NCI-H2227 treated with DMSO at 0.1 percent for 48 hours (cell line): ENCODE results near the gene SCARB1.

Experiments
- DNase-seq: peaks from one replicate; lab custom pipeline; 2025; lab: John Stamatoyannopoulos, UW

Gene SCARB1

DNA sequence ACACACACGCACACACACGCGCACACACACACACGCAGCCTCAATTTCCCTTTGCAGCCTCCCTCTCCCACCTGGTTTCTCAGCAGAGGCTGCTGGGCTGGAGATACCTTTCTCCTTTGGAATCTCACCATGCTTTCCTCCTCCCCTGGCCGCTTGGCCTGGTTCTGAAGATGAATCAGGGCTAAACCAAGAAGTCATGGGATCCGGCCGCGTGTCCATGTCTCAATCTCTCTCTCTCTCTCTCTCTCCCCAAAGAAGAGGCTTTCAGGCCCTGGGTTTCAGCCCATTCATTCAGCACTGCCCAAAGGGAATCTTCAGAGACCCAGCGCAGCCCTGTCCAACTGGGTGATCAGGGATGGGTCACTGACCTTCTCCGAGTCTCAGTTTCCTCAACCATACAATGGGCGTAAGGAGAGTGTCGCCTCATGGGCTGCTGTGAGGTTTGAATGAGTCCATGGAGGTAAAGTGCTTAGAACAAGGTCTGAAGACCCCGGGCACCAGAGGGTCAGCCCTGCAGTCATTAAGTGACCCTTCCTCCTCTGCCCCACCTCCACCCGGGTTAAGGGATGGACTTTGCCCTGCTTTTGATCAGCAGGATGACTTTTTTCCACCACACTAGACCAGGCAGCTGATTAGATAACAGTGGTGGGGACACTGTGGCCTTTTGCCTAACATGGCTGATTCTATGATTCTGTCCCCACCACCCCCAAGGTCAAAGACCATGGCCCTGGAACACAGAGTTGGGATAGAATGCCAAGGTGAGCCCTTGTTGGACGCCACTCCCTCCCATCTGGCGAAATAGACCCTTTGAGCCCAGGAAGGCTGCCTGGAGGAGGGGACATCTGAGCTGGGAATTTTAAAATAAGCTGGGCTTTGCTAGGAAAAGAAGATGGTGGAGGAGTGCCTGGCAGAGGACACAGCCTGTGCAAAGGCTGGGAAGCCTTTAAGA is 42.1 kb downstream of the SCARB1 start:
- no peak for DNase-seq

DNA sequence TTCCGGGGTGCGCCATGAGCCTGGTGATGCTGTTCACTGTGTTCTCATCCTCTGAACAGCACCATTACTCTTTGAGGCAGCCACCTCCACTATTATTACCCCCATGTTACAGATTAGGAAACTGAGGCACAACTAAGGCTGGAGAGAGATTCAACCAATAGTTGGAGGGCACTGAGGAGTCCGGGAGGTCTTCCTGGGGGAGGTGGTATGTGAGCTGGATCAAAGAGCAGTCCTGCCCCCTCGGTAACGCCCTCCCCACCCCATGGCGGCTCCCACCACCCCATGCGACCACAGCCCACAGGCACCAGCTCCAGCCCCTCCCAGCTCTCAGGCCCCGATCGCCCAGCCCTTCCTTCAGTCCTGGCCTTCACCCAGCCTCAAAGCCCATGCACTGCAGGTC is 43.5 kb downstream of the SCARB1 start:
- no peak for DNase-seq

DNA sequence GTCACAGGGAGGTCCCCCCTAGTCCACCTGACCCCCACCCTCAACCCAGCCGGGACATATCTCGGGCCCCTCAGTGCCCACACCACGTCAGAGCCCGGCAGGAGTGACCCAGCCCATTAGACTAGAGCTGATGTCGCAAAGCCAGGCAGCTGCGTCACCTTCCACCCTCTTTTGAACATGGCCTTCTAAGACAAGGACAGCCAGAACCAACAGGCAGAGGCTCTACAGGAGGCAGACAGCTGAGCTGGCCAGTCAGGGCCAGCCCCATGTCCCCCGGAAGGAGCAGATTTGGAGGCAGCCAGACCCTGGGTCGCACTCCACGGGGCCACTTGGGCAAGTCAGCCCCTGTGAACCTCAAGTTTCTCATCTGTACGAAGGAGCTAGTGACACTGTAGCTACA is 44.1 kb downstream of the SCARB1 start:
- no peak for DNase-seq

DNA sequence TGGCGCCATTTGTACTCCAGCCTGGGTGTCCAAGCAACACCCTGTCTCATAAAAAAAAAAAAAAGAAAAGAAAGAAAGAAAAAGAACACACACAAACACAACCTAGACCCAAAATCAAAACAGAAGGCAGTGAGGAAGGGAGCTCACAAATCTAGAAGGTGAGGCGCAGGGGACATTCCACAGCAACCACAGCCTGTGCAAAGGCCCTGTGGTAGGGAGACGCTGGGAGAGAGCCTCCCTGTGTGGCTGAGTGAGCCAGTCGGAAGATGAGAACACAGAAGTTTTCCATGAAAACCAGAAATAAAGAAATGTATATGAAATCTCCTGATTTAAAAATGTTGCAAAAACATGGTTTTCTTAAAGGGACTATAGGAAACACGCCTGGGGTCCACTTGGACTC is 44.6 kb downstream of the SCARB1 start:
- no peak for DNase-seq

GRCh38 chr12:124817076-124818000 is 46.3 kb downstream of the SCARB1 start:
- no peak for DNase-seq

- no peak for DNase-seq
These were observed 47.3 kb downstream of the SCARB1 start for GRCh38 chr12:124816295-124816854.

DNA sequence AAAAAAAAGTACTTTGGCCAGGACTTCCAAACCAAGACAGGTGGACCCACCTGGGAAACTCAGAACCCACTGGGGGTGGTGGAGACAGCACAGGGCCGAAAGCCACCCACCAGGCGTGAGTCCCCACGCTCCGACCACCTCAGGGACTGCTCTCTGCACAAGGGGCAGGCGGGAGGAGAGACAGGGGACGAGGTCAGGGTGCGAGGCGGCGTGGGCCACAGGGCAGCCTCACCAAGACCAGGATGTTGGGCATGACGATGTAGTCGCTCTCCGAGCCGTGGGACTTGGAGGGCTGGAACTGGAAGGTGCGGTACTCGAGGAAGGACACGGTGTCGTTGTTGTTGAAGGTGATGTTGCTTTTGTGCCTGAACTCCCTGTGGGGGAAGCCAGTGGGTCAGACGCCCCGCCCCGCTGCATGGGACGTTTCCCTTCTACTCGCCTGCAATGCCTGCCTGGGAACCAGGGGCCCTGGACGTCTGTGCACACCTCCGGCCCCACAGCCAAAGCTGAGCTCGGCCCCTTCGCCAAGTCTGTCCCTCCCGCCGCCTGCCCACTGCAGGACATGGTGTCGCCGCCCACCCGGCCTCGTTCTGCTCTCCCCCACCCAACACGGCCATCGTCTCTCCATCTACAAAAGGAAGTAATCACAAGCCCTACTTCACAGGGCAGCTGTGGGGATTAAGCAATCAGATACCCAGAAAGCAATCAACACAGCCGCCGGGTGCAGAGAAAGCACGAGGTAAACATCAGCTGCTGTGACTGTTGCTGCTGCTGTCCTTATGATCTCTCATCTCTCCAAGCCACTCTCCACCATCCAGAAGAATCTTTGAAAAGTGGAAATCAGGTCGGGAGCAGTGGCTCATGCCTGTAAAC is 48.7 kb downstream of the SCARB1 start:
- no peak for DNase-seq

GRCh38 chr12:124813782-124814181 is 49.9 kb downstream of the SCARB1 start:
- DNase-seq: no peak

GRCh38 chr12:124812979-124813378 is 50.7 kb downstream of the SCARB1 start:
- no peak for DNase-seq

GRCh38 chr12:124812356-124812755 is 51.3 kb downstream of the SCARB1 start:
- no peak for DNase-seq

DNA sequence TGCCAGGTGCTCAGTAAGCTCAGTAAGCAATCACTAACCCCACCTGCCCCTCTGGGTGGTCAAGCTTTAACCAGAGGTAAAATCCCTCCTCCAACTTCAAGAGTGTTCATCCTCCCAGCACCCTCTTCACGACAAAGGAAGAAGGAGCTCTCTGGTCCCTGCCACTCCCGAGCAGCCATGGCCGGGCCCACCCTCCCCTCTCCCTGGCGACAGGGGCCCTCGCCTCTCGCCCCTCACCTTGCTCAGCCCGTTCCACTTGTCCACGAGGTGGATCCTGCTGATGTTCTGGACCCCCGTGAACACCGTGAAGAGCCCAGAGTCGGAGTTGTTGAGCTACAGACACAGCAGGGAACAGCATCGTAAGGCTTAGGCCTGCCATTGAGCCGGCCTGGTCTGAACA is 52.0 kb downstream of the SCARB1 start:
- no peak for DNase-seq

- DNase-seq: no peak
These were observed 53.8 kb downstream of the SCARB1 start for GRCh38 chr12:124809878-124810277.

DNA sequence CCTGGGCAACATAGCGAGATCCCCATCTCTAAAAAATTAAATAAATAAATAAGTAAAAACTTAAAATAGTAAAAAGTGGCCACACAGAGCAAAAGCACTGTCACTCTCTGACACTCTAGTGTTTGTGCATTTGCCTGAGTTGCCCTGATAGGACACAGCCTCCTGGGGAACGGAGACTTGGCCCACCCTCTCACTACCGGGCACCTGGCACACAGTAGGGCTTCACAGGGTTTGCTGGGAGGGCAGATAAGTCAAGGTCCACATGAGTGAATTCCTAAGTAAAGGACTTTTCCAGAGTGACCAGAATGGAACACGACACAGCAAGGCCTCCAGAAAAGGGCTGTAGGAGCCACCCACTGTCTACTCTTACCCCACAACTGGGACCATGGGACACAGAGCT is 54.3 kb downstream of the SCARB1 start:
- DNase-seq: no peak

DNA sequence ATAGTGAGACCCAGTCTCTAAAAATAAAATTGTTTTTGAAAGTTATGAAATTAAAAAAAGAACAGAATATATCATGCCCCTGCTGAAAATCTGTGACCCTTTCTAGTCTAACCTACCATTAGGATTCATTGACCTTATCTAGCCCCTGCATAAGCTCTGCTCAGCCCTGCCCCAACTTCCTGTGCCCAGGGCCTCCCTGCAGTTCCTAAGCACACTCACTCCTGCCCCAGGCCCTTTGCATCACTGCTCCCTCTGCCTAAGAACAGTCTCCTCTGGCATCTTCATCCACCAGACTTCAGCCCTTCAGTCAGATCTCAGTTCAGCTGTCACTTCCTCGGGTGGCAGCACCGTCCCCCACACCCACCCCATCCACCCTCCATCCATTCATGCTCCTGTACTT is 55.4 kb downstream of the SCARB1 start:
- DNase-seq: no peak

GRCh38 chr12:124805876-124806668 is 57.6 kb downstream of the SCARB1 start:
- DNase-seq: no peak

GRCh38 chr12:124805050-124805449 is 58.6 kb downstream of the SCARB1 start:
- no peak for DNase-seq

DNA sequence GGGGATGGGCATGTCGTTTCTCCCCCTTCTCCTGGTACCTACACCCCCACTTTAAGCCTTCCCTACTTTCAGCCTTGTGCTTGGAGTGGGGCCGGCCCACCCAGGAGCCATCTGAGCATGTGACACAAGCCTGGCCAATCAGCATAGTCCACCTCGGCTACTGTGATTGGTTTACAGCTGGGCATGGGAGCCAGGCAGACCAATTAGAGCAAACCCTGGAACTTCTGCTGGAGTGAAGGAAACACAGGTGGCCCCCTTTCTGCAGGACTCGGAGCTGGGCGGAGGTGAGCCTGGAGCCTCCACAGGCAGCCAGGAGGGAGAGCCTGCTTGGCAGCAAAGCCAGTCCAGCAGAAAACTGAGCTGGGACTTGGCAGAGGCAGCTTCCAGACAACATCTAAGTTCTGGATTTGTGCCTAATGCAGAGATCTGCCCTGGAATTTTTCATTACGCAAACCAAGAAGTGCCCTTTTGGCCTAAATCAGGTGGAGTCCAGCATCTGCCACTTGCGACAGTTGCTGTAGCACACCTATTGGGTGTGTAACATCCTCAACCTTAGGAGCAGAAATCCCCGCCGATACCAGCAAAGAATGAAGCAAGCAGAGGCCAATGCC is 59.5 kb downstream of the SCARB1 start:
- DNase-seq: no peak

GRCh38 chr12:124802361-124802760 is 61.3 kb downstream of the SCARB1 start:
- no peak for DNase-seq

GRCh38 chr12:124800506-124800905 is 63.2 kb downstream of the SCARB1 start:
- no peak for DNase-seq

GRCh38 chr12:124797321-124797720 is 66.3 kb downstream of the SCARB1 start:
- DNase-seq: no peak
